ENCODE results near the gene SLC17A9. TPM values are rescaled to one million over a fixed set of nuclear protein-coding genes. Genes with fewer than 3 reads are reported as not detected.

Gene SLC17A9
- total and polyA plus RNA-seq, 10 of the 15 experiments (the other 5 are each of a cell fraction or from before 2014, with no cell fraction given), result 0.72 to 74.1 (median 29.4) TPM

DNA sequence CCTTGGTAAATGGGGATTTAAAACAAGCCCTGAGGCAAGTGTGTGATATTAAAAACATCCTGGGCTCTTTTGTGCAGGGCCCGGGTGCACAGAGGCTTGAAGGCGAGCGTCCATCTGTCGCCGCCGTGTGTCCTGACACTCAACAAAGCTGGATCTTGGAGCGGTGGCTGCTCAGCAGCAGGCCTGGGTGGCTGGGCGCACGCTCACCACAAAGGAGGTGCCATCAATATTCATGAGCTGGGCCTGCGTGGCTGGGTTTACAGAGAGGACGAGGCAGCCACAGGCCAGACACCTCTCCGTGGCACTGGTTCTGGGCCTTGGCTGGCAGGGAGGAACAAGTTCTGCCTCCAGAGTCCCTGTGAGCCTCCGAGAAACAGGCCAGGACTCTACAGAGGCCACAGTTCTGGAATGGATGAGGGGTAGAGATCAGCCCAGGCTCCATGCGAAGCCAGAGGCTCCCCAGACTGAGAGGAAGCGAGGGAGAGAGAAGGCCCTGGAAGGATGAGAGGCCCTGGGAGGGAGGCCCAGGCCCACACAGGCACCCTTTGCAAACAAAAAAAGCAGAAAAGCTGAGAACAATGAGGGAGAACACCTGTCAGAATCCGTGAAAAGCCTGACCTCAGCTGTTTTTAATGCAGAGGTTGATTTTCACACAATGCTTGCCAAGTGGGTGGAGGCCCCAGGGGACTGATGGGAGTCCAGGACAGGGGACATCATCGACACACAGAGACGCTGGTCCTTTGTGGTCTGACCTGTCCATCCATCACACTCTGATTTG lies 32.3 kb downstream of the SLC17A9 start:
- intact Hi-C loops (cut with micrococcal nuclease; ENCODE audit: unreplicated experiment), result no loop called here
- no peak overlapping the region for H2AFZ ChIP-seq (ENCODE audit: control insufficient read depth, low read depth, low read length)
- DNase-seq (ENCODE audit: low read depth, low spot score), result no peak
- no peaks in the 10 kb centered on the region for H3K9me3 ChIP-seq (replicated peaks; ENCODE audit: control insufficient read depth, insufficient read depth, low read length)
- no peak; the same call in 2 of the 3 replicates for ATAC-seq
- H3K4me3 ChIP-seq, result no peak overlapping the region
- no TSS peak for BruUV-seq (replicated peaks)
- CTCF ChIA-PET, result interaction anchor here (1.1 to 1.4 kb wide), 7 partner anchors 14 to 162 kb away, joined by 3 to 5 read pairs (median 3); no protein-coding TSS in a partner anchor
- H3K27me3 ChIP-seq (replicated peaks in 1 of 2; ENCODE audit: control insufficient read depth in 2 of 2, insufficient read depth in 2 of 2, low read length in 1 of 2), result peaks cover 0 to 11% of the 10 kb centered on the region in 2 experiments; a peak in 3 of 4 replicates
- H4K20me1 ChIP-seq (ENCODE audit: control insufficient read depth, insufficient read depth), result peaks cover 6% of the 10 kb centered on the region; the same call in 1 of the 2 replicates
- 45% methylated on average over 18 of the region's 18 CpGs for WGBS (ENCODE audit: insufficient coverage, insufficient replicate concordance, low lambda C conversion rate, missing lambda C conversion rate)
- H3K79me2 ChIP-seq (ENCODE audit: control insufficient read depth, insufficient read depth, low read length), result no peaks in the 10 kb centered on the region
- no peak overlapping the region for H3K4me2 ChIP-seq (ENCODE audit: control insufficient read depth, insufficient read depth)
- FAIRE-seq, result no peak
- peaks cover 13% of the 10 kb centered on the region for H3K4me1 ChIP-seq (ENCODE audit: control insufficient read depth, insufficient read depth, low read length)
- H3K27ac ChIP-seq (ENCODE audit: control insufficient read depth, insufficient read depth), result no peak overlapping the region
- in situ Hi-C loops (cut with MboI), result no loop called here
- no peak overlapping the region for H3K9ac ChIP-seq (ENCODE audit: control insufficient read depth, insufficient read depth, low read length)
- POLR2A ChIA-PET, result interaction anchor here (1.3 kb wide), 1 partner anchor 26 kb away, joined by 9 read pairs; no protein-coding TSS in a partner anchor
- H3K36me3 ChIP-seq (ENCODE audit: control insufficient read depth in 2 of 2, insufficient read depth in 2 of 2, low read length in 1 of 2), result no peaks in the 10 kb centered on the region
- RAD21 ChIA-PET (ENCODE audit: unreplicated experiment), result interaction anchor here (0.9 to 1.0 kb wide), 4 partner anchors 13 to 31 kb away, joined by 3 to 5 read pairs (median 4); no protein-coding TSS in a partner anchor
- SMC1A ChIA-PET (ENCODE audit: uncharacterized antibody, unreplicated experiment), result interaction anchor here (0.9 to 1.4 kb wide), 3 partner anchors 9 to 26 kb away, joined by 3 to 7 read pairs (median 3); no protein-coding TSS in a partner anchor
- TF ChIP-seq, protein P1, sequence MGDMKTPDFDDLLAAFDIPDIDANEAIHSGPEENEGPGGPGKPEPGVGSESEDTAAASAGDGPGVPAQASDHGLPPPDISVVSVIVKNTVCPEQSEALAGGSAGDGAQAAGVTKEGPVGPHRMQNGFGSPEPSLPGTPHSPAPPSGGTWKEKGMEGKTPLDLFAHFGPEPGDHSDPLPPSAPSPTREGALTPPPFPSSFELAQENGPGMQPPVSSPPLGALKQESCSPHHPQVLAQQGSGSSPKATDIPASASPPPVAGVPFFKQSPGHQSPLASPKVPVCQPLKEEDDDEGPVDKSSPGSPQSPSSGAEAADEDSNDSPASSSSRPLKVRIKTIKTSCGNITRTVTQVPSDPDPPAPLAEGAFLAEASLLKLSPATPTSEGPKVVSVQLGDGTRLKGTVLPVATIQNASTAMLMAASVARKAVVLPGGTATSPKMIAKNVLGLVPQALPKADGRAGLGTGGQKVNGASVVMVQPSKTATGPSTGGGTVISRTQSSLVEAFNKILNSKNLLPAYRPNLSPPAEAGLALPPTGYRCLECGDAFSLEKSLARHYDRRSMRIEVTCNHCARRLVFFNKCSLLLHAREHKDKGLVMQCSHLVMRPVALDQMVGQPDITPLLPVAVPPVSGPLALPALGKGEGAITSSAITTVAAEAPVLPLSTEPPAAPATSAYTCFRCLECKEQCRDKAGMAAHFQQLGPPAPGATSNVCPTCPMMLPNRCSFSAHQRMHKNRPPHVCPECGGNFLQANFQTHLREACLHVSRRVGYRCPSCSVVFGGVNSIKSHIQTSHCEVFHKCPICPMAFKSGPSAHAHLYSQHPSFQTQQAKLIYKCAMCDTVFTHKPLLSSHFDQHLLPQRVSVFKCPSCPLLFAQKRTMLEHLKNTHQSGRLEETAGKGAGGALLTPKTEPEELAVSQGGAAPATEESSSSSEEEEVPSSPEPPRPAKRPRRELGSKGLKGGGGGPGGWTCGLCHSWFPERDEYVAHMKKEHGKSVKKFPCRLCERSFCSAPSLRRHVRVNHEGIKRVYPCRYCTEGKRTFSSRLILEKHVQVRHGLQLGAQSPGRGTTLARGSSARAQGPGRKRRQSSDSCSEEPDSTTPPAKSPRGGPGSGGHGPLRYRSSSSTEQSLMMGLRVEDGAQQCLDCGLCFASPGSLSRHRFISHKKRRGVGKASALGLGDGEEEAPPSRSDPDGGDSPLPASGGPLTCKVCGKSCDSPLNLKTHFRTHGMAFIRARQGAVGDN (IDR thresholded peaks at IDR 0.05), result 0 out of 2 replicates have a peak, but pooled peaks have one; percentile 16
- TF ChIP-seq, protein P2, sequence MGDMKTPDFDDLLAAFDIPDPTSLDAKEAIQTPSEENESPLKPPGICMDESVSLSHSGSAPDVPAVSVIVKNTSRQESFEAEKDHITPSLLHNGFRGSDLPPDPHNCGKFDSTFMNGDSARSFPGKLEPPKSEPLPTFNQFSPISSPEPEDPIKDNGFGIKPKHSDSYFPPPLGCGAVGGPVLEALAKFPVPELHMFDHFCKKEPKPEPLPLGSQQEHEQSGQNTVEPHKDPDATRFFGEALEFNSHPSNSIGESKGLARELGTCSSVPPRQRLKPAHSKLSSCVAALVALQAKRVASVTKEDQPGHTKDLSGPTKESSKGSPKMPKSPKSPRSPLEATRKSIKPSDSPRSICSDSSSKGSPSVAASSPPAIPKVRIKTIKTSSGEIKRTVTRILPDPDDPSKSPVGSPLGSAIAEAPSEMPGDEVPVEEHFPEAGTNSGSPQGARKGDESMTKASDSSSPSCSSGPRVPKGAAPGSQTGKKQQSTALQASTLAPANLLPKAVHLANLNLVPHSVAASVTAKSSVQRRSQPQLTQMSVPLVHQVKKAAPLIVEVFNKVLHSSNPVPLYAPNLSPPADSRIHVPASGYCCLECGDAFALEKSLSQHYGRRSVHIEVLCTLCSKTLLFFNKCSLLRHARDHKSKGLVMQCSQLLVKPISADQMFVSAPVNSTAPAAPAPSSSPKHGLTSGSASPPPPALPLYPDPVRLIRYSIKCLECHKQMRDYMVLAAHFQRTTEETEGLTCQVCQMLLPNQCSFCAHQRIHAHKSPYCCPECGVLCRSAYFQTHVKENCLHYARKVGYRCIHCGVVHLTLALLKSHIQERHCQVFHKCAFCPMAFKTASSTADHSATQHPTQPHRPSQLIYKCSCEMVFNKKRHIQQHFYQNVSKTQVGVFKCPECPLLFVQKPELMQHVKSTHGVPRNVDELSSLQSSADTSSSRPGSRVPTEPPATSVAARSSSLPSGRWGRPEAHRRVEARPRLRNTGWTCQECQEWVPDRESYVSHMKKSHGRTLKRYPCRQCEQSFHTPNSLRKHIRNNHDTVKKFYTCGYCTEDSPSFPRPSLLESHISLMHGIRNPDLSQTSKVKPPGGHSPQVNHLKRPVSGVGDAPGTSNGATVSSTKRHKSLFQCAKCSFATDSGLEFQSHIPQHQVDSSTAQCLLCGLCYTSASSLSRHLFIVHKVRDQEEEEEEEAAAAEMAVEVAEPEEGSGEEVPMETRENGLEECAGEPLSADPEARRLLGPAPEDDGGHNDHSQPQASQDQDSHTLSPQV (IDR thresholded peaks at IDR 0.05), result no peak
- TF ChIP-seq MTA2 (IDR thresholded peaks at IDR 0.05; ENCODE audit: low read depth) (peak; percentile 43; the same call in 1 of the 2 replicates), YY1 (IDR thresholded peaks at IDR 0.05; ENCODE audit: low read depth, low read length) (no peak), SUPT20H (IDR thresholded peaks at IDR 0.05; ENCODE audit: borderline replicate concordance, control insufficient read depth, low read depth, low read length) (no peak), EP300 (IDR thresholded peaks at IDR 0.05; ENCODE audit: borderline replicate concordance in 1 of 2, control insufficient read depth in 1 of 2, low read depth in 2 of 2, low read length in 2 of 2) (peak in 1 of 2 experiments; percentile 27; a peak in 1 of 4 replicates), KAT2A (conservative IDR thresholded peaks at IDR 0.05; ENCODE audit: control insufficient read depth, low read depth, low read length) (no peak), IKZF1 (conservative IDR thresholded peaks at IDR 0.05) (peak; percentile 40; the same call in 1 of the 2 replicates), SREBF2 (IDR thresholded peaks at IDR 0.05; ENCODE audit: low read length) (no peak), RBBP5 (conservative IDR thresholded peaks at IDR 0.05) (no peak), GATAD2B (conservative IDR thresholded peaks at IDR 0.05; ENCODE audit: low read depth) (no peak; the same call in 1 of the 2 replicates), KLF5 (IDR thresholded peaks at IDR 0.05; ENCODE audit: partially characterized antibody) (no peak)
